HEK293 (cell line): ENCODE results near the gene DCAF6.

Experiments
- CTCF ChIA-PET: fragments of 350-600 bp; formaldehyde crosslinking; extraction: SDS; loops from one replicate; lab custom pipeline; 2021; ENCODE audit warnings: antibody characterized with exemption; lab: Yijun Ruan, JAX
- POLR2A ChIA-PET: fragments of 300-600 bp; formaldehyde crosslinking; extraction: SDS; loops from one replicate; lab custom pipeline; 2020; ENCODE audit warnings: antibody characterized with exemption, inconsistent platforms; lab: Yijun Ruan, JAX
- H3K27ac ChIP-seq: fragments of 200-500 bp; sonication (Bioruptor generic); 2 replicates; pipeline ENCODE4 v1.5.1; 2014; ENCODE audit warnings: low read depth, low read length, control low read depth, inconsistent platforms; ENCODE audit errors: extremely low read depth
- H3K36me3 ChIP-seq, 2 experiments: fragments of 200-500 bp in 1 of 2; sonication (Bioruptor generic) in 1 of 2; 1 replicate in 1 of 2; 2 replicates in 1 of 2; pipeline ENCODE4 v1.5.1; 2014 to 2017; ENCODE audit warnings: inconsistent platforms in 2 of 2, low read length in 2 of 2; ENCODE audit not compliant: control insufficient read depth in 2 of 2, insufficient read depth in 1 of 2
- H3K4me1 ChIP-seq: fragments of 200-500 bp; sonication (Bioruptor generic); 2 replicates; pipeline ENCODE4 v1.5.1; 2014; ENCODE audit warnings: mild to moderate bottlenecking, low read length, inconsistent platforms; ENCODE audit not compliant: control insufficient read depth, insufficient read depth
- H3K4me3 ChIP-seq: 2 replicates; pipeline ENCODE4 v1.5.1; 2011; ENCODE audit warnings: low read depth, mild to moderate bottlenecking, control low read depth, low read length, moderate library complexity
- H3K9me3 ChIP-seq: fragments of 200-500 bp; sonication (Bioruptor generic); 2 replicates; pipeline ENCODE4 v1.5.1; 2014; ENCODE audit warnings: low read depth, low read length, inconsistent platforms; ENCODE audit not compliant: control insufficient read depth, insufficient read depth
- BCL11A ChIP-seq: fragments of 450-650 bp; formaldehyde crosslinking; IDR thresholded peaks from 2 replicates; pipeline ENCODE4 v1.5.1; 2016; ENCODE audit warnings: low read depth, missing biosample characterization, missing genetic modification characterization
- KLF10 ChIP-seq: fragments of 450-650 bp; IDR thresholded peaks from 2 replicates; pipeline ENCODE4 v1.5.1; 2018; ENCODE audit warnings: missing biosample characterization, mild to moderate bottlenecking, missing genetic modification characterization
- PRDM6 ChIP-seq: fragments of 450-650 bp; formaldehyde crosslinking; IDR thresholded peaks from 2 replicates; pipeline ENCODE4 v1.5.1; 2017; ENCODE audit warnings: missing biosample characterization, missing genetic modification characterization
- SCRT2 ChIP-seq: fragments of 450-650 bp; formaldehyde crosslinking; IDR thresholded peaks from 2 replicates; pipeline ENCODE4 v1.5.1; 2016; ENCODE audit warnings: missing biosample characterization, missing genetic modification characterization
- ZFP37 ChIP-seq: fragments of 450-650 bp; formaldehyde crosslinking; IDR thresholded peaks from 2 replicates; pipeline ENCODE4 v1.5.1; 2016; ENCODE audit warnings: missing biosample characterization, missing genetic modification characterization
- ZNF10 ChIP-seq: fragments of 450-650 bp; formaldehyde crosslinking; IDR thresholded peaks from 2 replicates; pipeline ENCODE4 v1.5.1; 2017; ENCODE audit warnings: missing biosample characterization, missing genetic modification characterization
- ZNF157 ChIP-seq: fragments of 450-650 bp; formaldehyde crosslinking; IDR thresholded peaks from 2 replicates; pipeline ENCODE4 v1.5.1; 2016; ENCODE audit warnings: missing biosample characterization, missing genetic modification characterization
- ZNF202 ChIP-seq: fragments of 450-650 bp; formaldehyde crosslinking; IDR thresholded peaks from 2 replicates; pipeline ENCODE4 v1.5.1; 2016; ENCODE audit warnings: missing biosample characterization, missing genetic modification characterization, borderline replicate concordance
- ZNF398 ChIP-seq: fragments of 450-650 bp; formaldehyde crosslinking; IDR thresholded peaks from 2 replicates; pipeline ENCODE4 v1.5.1; 2017; ENCODE audit warnings: missing biosample characterization, missing genetic modification characterization
- ZNF629 ChIP-seq: fragments of 450-650 bp; formaldehyde crosslinking; IDR thresholded peaks from 2 replicates; pipeline ENCODE4 v1.5.1; 2017; ENCODE audit warnings: missing biosample characterization, missing genetic modification characterization
- TF ChIP-seq, protein P1 (sequence below): fragments of 450-650 bp; formaldehyde crosslinking; IDR thresholded peaks from 2 replicates; pipeline ENCODE4 v1.5.1; 2016; ENCODE audit warnings: missing biosample characterization, missing genetic modification characterization, borderline replicate concordance

The DCAF6 gene

DNA sequence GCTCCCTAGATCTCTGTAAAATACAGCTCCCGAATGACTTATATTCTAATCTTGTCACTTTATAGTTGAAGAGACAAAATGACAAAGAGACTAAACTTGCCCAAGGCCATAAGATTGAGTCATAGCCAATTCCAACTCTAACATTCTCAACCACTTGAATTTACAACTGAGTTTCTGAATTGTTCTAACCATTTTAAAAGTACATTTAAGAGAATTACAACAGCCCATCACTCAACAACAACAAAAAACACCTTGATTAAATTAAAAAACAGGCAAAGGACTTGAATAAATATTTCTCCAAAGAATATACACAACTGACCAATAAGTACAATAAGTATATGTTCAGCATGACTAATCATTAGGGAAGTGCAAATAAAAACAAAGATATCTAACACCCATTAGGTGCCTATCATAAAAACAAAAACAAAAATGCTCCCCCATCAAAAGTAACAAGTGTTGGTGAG is 13.8 kb upstream of the DCAF6 start (continued):
- TF ChIP-seq, protein P1, sequence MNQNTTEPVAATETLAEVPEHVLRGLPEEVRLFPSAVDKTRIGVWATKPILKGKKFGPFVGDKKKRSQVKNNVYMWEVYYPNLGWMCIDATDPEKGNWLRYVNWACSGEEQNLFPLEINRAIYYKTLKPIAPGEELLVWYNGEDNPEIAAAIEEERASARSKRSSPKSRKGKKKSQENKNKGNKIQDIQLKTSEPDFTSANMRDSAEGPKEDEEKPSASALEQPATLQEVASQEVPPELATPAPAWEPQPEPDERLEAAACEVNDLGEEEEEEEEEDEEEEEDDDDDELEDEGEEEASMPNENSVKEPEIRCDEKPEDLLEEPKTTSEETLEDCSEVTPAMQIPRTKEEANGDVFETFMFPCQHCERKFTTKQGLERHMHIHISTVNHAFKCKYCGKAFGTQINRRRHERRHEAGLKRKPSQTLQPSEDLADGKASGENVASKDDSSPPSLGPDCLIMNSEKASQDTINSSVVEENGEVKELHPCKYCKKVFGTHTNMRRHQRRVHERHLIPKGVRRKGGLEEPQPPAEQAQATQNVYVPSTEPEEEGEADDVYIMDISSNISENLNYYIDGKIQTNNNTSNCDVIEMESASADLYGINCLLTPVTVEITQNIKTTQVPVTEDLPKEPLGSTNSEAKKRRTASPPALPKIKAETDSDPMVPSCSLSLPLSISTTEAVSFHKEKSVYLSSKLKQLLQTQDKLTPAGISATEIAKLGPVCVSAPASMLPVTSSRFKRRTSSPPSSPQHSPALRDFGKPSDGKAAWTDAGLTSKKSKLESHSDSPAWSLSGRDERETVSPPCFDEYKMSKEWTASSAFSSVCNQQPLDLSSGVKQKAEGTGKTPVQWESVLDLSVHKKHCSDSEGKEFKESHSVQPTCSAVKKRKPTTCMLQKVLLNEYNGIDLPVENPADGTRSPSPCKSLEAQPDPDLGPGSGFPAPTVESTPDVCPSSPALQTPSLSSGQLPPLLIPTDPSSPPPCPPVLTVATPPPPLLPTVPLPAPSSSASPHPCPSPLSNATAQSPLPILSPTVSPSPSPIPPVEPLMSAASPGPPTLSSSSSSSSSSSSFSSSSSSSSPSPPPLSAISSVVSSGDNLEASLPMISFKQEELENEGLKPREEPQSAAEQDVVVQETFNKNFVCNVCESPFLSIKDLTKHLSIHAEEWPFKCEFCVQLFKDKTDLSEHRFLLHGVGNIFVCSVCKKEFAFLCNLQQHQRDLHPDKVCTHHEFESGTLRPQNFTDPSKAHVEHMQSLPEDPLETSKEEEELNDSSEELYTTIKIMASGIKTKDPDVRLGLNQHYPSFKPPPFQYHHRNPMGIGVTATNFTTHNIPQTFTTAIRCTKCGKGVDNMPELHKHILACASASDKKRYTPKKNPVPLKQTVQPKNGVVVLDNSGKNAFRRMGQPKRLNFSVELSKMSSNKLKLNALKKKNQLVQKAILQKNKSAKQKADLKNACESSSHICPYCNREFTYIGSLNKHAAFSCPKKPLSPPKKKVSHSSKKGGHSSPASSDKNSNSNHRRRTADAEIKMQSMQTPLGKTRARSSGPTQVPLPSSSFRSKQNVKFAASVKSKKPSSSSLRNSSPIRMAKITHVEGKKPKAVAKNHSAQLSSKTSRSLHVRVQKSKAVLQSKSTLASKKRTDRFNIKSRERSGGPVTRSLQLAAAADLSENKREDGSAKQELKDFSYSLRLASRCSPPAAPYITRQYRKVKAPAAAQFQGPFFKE (tag by site-specific recombination) = no peak
- TF ChIP-seq ZNF157 (tag by site-specific recombination) = no peak
- no peak for TF ChIP-seq ZNF398
- TF ChIP-seq SCRT2 = 0 out of 2 replicates have a peak, but pooled peaks have one; percentile 16
- TF ChIP-seq BCL11A (tag by site-specific recombination) = peak; percentile 67; the same call in 1 of the 2 replicates
- no peak for TF ChIP-seq ZNF202 (tag by site-specific recombination)

- no peak overlapping the region for H3K27ac ChIP-seq
- TF ChIP-seq PRDM6 (tag by site-specific recombination) (peak; percentile 21; the same call in 1 of the 2 replicates), ZFP37 (tag by site-specific recombination) (no peak), KLF10 (no peak), ZNF10 (tag by site-specific recombination) (peak; percentile 45; the same call in 1 of the 2 replicates)
- ChIA-PET CTCF (interaction anchor here (0.6 kb wide), 1 partner anchor 46 kb away, joined by 4 read pairs; no protein-coding TSS in a partner anchor), POLR2A (interaction anchor here (0.5 to 1.5 kb wide), 3 partner anchors 12 to 101 kb away, joined by 5 to 8 read pairs (median 7); partner anchors contain the start of gene DCAF6)
- no peak overlapping the region for H3K4me3 ChIP-seq
- no peaks in the 10 kb centered on the region for H3K9me3 ChIP-seq
- H3K4me1 ChIP-seq = peaks cover 14% of the 10 kb centered on the region
- H3K36me3 ChIP-seq = no peaks in the 10 kb centered on the region; a peak in 1 of 3 replicates
Measured at GRCh38 chr1:167923324-167924056, 13.0 kb upstream of the DCAF6 start.

DNA sequence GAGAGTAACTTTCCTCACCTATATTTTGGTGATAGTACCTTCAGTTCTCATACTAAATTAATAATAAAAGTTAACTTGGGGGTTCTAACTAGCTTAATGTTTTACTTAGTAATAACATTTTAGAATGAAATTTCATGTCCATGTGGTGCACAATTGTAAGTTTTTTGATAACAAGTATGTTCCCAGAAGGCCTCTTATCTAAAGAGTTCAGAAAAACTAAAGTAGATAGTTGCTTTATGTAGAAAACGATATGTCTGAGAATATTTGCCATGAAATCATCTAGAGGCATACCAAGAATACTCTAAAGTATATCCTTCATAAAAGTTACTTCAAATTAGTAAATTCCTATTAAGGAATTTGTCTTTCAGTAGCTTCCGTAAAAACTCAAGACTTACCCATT is 12.4 kb upstream of the DCAF6 start:
- Histone ChIP-seq H3K27ac (no peak overlapping the region), H3K4me3 (no peak overlapping the region), H3K36me3 (no peaks in the 10 kb centered on the region), H3K9me3 (no peaks in the 10 kb centered on the region), H3K4me1 (peaks cover 14% of the 10 kb centered on the region)
- TF ChIP-seq PRDM6 (tag by site-specific recombination) (peak; percentile 49; the same call in 1 of the 2 replicates), ZNF629 (no peak)
- POLR2A ChIA-PET = interaction anchor here (0.5 to 1.5 kb wide), 3 partner anchors 11 to 101 kb away, joined by 5 to 8 read pairs (median 7); partner anchors contain the start of gene DCAF6
- CTCF ChIA-PET = interaction anchor here (0.6 kb wide), 1 partner anchor 46 kb away, joined by 4 read pairs; no protein-coding TSS in a partner anchor
